ENCODE data around the gene TRAPPC6A.
A peak's percentile ranks its signal among the peaks of the same experiment; 100 is the strongest.
"Not testable (repeated sequence)": the region's sequence is repeated elsewhere in the genome, so short reads cannot be mapped to it uniquely, and the experiment has no call there.

TRAPPC6A gene

DNA sequence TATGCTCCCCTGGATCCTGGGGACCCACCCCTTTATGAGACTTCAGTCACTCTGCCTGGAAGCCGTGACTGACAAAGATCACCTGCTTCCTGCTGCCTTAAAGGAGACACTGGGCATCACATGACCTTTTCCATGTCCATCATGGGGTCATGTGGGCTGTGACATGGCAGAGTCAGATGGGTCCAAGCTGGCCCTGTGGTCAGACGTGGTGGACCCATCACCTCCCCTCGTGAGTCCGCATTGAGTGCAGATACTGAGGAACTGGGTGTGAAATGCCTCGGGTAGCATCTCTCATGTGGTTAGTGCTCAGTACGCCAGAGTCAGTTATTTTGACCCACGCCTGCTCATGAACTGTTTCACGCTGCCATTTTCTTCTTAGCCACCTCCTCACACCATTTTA lies 44.4 kb downstream of the TRAPPC6A start:
- DNase-seq (ENCODE audit: insufficient read length, low spot score) (no peak), FAIRE-seq (peak; percentile 51)

DNA sequence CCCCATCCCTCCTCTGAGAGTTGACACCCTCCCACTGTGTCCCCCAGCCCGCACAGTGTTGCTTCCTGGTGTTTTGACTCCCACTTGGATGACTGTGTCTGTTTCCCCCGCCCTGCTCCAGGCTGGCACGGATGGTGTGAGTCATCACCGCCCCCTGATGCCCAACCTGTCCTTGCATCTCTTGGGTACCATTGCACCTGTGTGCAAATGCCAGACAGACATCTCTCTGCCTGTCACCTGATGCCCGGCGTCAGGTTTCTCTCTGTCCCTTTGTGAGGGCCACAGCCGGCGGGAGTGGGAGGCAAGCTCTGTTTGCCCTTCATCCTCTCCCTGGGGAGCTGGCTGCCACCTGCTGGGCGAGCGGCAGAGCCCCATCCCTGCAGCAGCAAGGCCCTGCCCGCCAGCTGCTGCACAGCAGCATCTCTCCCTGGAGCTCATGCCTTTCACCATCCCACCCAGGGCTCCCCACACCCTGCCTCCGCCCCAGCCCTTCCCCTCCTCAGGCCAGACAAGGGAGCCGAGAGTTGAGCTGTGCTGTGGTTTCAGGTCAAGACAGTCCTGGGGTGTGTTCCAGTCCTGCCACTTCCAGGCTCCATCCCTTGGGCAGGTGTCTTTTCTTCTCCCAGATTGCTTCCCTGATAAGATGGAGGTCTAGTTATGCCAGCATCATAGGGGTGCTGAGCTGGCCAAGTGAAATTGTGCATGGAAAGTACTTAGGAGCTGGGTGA lies 47.0 kb downstream of the TRAPPC6A start:
- no peak for FAIRE-seq

DNA sequence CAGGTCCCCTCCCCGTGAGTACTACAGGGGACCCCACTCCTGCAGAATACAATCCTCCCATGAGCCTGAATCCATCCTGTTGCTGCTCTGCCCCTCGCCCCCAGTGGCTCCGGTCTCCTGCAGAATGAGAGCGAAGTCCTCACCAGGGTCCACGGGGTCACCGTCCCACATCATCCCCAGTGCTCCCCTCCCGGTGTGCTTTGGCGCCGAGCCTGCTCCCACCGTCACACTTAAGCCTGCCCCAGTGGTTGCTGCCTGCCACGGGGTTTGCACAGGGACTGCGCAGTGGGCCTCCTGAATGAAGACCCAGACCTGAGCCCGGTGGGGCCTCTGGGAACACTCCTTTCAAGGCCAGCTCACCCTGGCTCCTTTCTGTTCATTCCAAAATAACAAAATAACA lies 47.8 kb downstream of the TRAPPC6A start:
- no peak for FAIRE-seq
- DNase-seq (ENCODE audit: insufficient read length, low spot score) = no peak

More for the DNA sequence above, 47.0 kb downstream of the TRAPPC6A start:
- DNase-seq (ENCODE audit: insufficient read length, low spot score) = no peak

DNA sequence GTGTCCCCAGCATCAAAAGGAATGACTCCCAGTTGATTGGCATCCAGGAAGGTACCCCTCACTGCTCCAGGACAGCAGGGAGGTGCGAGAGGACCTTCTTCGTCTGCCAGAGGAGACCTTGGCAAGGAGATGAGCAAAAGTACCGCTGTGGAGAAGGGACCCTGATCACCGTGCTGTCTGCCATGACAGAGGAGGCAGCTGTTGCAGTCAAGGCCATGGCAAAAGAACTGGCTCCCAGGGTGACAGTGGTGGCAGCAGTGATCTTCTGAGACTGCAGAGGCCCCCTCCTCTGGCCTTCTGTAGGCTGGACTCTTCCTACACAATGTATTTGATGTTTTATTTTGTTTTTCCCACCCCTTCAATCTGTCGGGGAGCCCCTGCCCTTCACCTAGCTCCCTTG lies 49.2 kb downstream of the TRAPPC6A start:
- FAIRE-seq = no peak
- DNase-seq (ENCODE audit: insufficient read length, low spot score) = no peak

DNA sequence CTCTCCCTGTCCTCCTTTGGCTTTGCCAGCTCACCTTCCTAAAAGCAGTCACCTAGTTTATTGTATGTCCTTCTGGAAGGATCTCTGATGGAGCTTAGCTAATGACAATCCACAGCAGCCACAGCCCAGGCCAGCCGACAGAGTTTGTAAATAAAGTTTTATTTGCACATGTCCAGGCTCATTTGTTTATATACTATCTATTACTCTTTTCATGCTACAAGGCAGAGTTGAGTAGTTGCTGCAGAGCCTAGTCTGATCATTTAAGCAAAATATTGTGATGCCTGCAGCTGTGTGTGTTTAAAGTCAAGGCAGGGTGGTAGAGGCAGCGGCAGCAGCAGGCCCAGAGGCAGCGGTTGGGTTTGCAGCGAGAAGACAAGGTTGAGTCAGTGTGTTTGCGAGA lies 49.9 kb downstream of the TRAPPC6A start:
- FAIRE-seq (no peak), DNase-seq (ENCODE audit: insufficient read length, low spot score) (no peak)

DNA sequence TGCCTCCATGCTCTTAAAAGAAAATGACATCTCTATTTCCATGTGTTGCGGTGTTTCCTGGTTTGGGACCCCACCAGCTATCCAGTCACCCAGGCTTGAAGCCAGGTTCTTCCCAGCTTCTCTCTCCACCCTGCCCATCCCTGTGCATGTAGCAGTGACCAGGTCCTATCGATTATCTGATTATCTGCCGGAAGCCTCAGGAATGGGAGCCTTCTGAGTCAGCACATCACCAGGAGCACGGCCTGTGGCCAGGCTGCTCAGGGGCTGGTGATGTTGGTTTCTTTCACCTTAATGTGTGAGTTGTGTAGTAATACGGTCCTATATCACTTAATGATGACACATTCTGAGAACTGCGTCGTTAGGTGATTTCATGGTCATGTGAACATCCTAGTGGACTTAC lies 51.4 kb downstream of the TRAPPC6A start:
- no peak for FAIRE-seq
- DNase-seq (ENCODE audit: insufficient read length, low spot score) = no peak

DNA sequence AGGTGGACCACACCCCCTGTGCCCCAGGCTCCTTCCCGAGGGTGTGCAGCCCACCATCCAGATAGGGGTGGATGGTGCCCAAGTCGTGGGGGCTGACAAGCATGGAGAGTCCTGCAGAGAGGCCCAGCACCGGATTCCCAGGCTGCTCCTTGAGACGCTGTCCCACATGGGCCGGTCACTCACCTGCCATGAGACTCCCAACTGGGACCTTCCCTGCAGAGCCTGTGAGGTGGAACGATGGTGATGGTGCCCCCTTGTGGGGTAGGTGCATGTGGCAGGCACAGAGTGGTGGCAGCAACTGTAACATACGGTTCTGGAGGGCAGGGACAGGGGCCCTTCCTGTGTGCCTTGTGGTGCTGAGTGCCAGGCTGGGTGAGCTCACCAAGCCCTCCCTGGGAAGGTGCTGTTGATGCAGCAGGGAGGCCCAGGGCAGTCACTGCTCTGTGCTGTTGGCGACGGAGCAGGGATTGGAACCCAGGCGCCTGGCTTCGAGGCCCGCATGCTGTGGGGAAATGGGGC lies 52.0 kb downstream of the TRAPPC6A start:
- FAIRE-seq (peak; percentile 96), DNase-seq (ENCODE audit: insufficient read length, low spot score) (no peak)

DNA sequence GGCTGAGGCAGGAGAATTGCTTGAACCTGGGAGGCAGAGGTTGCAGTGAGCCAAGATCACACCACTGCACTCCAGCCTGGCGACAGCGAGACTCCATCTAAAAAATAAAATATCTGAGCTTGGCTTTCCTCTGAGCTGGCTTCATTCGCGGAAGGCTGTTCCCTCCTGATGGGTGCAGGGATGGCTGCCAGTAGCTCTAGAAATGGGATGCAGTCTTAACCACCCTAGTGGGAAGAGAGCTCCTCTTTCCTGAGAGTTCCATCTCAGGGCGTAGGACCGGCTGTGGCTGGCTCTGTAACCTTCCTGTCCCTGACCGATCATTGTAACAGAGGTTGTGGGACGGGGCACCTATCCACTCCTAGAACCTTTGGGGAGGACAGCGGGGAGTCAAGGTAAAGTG lies 52.7 kb downstream of the TRAPPC6A start:
- no peak for DNase-seq (ENCODE audit: insufficient read length, low spot score)
- FAIRE-seq = no peak

DNA sequence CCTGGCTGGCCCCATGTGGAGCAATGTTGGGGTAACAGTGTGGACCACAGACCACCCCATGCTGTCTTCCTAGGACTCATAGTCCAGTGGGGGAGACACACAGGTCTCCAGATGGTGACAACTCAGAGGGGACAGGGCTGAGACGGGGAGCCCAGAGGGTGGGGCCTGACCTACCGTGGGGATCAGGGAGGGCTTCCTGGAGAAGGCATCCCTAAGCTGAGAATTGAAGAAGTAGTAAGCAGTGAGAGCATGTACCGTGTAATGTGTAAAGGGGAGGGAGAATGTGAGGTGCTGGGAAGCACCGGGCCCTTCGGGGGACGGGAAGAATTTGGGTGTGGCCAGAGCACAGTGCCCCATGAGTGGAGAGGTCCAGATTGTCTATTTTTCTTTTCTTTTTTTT lies 54.0 kb downstream of the TRAPPC6A start:
- DNase-seq (ENCODE audit: insufficient read length, low spot score) (no peak), FAIRE-seq (no peak)

DNA sequence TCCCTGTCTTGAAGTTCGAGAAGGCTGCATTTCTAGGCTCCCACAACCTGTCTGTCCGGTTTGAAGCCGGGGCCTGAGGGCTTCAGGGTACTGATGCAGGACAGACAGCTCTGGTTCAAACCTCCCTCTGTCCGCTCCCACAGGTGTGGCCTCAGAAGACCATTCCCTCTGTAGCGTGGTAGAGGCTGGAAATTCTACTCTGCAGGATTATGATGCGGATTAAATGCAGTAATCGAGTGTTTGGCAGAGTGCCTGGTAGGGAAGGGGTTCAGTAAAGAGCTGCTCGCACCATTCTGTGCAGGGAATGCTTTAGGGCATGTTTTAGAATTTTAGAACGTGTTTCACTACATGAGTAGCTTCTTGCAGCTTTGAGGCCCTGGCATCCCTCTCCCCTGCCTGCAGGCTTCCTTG lies 54.6 kb downstream of the TRAPPC6A start:
- DNase-seq (ENCODE audit: insufficient read length, low spot score) = no peak
- no peak for FAIRE-seq

DNA sequence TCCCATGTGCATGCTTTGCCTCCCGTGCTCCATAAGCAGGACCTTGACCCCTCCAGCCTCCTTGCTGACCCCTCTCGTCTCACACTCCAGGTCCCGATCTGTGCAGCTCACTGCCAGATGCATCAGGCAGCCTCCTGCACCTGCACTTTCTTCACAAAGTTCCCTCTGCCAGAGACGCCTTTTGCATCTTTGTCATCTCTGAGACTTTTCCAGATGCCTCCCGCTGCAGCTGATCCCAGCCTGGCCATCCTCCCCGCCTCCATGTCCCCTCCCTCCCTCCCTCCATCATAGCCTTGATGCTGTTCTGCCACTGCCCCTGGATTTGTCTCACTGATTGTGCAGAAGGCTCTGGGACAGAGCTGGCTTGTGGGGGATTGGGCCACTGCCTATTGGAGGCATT lies 55.2 kb downstream of the TRAPPC6A start:
- no peak for DNase-seq (ENCODE audit: insufficient read length, low spot score)
- no peak for FAIRE-seq

DNA sequence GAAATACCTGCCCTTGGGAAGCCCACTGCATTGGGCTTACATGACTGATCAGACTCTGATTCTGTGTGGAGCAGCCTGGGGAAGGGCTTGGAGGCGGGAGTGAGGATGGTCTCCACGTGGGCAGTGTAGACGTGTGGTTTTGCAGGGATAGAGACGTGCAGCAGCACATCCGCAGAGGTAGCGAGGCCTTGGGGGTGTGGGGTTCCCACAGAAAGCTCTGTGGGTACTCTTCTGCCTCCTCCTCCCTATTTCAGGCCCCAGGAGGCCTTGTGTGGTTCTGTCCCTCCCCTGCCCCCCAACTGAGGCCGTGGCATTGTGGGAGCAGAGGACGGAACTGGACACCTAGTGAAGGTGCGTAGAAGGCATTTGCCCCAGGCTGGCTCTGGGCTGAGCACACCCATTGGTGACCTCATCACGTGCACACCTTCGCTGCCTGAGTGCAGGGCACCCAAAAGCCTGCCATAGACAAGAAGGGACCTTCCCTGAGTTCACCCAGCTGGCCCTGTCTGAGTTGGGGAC lies 56.2 kb downstream of the TRAPPC6A start:
- FAIRE-seq = no peak
- DNase-seq (ENCODE audit: insufficient read length, low spot score) = no peak

DNA sequence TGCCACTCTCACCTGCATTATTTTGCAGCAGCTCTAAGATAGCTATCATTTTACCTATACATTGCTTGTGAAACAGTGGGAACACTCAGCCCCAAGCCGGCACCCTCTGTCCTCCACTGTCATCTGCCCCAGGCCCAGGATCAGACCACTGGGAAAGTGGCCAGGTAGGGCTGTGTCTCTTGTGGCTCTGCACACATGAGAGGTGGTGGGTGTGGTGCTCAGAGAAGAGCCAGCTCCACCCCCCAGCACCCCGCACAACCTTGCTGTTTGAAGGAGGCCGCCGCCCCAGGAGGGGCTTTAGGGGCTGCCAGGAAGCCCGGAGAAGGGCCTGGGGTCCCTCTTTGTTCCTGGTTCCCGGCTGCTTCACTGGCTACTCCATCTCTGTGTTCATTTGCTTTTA lies 58.5 kb downstream of the TRAPPC6A start:
- DNase-seq (ENCODE audit: insufficient read length, low spot score) (no peak), FAIRE-seq (no peak)

DNA sequence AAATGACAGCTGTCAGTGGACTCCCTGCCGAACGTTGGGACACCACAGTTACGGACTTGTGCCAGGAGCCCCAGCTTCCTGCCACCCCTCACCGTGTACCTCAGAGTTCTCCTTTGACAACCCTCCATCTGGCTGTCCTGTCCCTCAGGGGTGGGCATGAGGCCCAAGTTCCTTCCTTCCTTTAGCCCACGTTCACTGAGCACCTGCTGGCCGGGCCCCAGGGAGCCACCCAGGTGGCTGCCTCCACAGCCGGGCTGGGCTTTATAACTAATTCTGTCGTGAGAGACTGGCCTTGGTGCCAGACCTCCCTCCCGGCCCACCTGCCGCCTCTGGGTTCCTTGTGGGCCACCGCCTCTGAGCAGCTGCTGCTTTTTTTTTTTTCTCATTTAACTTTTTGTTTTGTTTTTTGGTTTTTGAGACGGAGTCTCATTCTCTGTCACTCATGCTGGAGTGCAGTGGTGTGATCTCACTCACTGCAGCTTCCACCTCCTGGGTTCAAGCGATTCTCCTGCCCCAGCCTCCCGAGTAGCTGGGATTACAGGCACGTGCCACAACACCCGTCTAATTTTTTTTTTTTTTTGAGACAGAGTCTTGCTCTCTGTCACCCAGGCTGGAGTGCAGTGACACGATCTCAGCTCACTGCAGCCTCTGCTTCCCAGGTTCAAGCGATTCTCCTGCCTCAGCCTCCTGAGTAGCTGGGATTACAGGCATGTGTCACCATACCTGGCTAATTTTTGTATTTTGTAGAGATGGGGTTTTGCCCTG lies 59.3 kb downstream of the TRAPPC6A start:
- not testable (repeated sequence) for DNase-seq (ENCODE audit: insufficient read length, low spot score)
- FAIRE-seq = peak; percentile 84

DNA sequence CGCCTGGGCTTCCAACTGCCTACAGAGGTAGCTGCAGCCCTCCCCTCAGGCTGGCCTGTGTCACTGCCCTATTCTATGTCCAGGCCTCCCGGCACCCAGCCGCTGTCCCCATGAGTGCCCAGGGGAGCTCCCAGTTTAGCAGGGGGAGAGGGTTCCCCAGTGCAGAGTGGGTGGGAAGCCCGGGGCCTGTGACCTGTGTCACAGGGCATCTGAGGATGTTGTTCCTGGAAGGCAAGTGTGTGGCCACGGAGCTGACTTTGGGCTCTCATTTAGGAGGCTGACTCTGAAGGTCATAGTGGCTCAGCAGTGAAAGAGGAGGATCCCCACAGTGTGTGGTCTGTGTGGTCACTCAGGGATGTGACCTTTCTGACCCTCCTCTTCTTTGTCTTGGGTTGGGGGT lies 59.9 kb downstream of the TRAPPC6A start:
- FAIRE-seq (peak; percentile 26), DNase-seq (ENCODE audit: insufficient read length, low spot score) (no peak)

DNA sequence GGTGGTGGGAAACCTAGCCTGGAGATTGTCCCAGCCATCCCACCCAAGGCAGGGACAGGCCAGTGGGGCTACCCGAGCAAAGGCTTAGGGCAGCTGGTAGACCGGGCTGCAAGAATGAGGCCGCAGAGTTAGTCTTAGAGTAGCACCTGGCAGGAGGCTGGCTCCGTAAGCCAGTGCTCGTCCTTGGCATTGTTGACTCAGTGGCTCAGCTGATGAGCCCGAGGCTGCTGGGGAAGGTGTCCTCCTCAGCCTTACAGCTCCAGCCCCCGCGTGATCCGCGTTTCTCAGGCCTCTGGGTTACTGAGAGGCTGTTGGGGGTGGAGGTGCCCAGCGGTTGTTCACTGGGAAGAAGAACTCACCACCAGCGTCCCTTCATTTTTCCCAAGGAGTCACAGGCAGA lies 60.4 kb downstream of the TRAPPC6A start:
- FAIRE-seq = no peak

DNA sequence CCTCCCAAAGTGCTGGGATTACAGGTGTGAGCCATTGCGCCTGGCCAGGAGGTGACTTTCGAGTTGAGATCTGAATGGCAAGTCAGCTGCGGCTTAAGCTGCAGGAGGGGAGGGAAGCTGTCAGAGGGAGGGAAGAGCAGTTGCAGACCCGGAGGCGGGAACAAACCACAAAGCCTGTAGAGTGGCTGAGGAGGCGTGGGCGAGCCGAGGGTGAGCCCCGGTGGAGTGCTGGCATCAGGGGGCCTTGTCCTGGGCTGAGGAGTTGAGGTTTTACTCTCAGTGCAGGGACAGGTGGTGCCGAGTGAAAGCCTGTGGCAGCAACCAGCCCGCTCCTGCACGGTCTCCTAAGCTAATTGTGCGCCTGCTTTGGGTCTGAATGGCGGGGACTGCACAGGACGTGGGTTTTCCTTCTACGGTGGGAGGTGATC lies 60.9 kb downstream of the TRAPPC6A start:
- no peak for DNase-seq (ENCODE audit: insufficient read length, low spot score)
- FAIRE-seq = peak; percentile 80

More for the DNA sequence above, 60.4 kb downstream of the TRAPPC6A start:
- no peak for DNase-seq (ENCODE audit: insufficient read length, low spot score)

DNA sequence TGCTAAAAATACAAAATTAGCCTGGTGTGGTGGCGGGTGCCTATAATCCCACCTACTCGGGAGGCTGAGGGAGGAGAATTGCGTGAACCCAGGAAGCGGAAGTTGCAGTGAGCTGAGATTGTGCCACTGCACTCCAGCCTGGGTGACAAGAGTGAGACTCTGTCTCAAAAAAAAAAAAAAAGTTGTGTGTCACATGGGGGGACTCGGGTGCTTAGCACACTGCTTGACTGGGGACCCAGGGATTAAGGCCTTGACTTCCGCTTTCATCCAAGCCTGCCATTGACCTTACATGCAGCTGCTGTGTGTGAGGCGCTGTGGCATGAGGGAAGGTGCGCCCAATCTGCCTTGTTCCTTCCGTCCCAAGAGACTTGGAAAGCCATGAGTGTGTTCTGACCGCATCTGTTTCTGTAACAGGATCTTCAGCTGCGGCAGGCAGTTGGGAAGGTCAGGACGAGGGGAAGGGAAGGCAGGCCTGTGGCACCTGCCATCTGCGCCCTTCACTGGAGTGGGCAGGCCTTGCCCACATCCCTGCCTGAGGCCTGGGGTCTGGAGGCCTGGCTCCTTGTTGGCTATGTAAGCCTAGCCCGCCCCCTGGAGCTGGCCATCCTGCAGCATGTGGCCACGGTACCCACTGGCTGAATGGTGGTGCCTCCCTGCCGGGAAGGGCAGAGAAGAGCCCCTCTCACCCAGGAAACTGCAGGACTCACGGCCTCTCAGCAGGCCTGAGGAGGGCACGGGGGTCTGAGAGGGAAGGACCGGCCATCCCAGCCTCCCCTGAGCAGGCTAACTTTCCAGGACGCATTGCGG lies 62.0 kb downstream of the TRAPPC6A start:
- DNase-seq (ENCODE audit: insufficient read length, low spot score) (no peak), FAIRE-seq (no peak)

DNA sequence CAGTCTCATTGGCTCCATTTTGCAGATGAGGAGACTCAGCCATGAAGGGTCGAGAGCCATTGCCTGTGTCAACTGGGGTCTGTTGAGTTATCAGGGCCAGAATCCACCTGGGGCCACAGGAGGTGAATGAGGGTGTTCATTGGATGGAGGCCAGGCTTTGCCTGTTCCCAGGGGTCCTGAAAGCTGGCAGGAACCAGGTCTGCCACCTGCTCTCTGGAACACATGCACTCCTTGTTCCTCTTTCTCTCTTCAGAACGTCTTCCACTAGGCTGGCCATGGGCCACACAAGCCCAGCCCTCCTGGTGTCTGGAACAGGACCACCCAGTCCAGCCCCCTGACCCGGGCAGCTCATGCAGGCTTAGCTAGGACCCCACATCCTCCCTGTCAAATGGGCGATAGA lies 63.9 kb downstream of the TRAPPC6A start:
- no peak for FAIRE-seq
- no peak for DNase-seq (ENCODE audit: insufficient read length, low spot score)

DNA sequence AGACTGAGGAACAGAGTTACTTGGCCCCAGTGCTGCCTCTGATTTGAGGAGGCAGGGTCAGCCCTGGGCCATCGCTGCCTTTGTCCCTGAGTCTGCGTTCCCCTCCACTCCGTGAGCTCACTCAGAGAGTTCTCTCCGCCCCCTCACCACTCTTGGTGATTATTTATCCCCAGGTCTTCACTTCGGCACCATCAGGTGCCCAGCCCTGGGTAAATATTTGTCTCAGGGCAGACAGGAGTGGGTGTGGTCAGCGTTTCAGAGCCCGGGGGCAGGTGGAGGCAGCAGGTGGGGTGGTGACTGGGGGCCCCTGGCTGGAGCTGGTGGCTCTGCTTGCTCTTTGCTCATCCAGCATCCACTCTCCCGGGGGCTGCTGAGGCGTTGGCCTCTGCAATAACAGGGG lies 64.4 kb downstream of the TRAPPC6A start:
- FAIRE-seq = no peak
- no peak for DNase-seq (ENCODE audit: insufficient read length, low spot score)

Data from GM19239 (cell line).